ENCODE data around the gene TACC2. TPM values are rescaled to one million over a fixed set of nuclear protein-coding genes. Genes with fewer than 3 reads are reported as not detected.
A peak's percentile ranks its signal among the peaks of the same experiment; 100 is the strongest.

Gene TACC2
- total RNA-seq, 1 experiment from 2014 or later, result 5.5 TPM

GRCh38 chr10:122216047-122216446 is 227.1 kb downstream of the TACC2 start:
- in situ Hi-C loops (cut with HindIII; ENCODE audit: low sequenced_read_pairs), result no loop called here
- DNase-seq (ENCODE audit: low spot score), result no peak

- in situ Hi-C loops (cut with HindIII; ENCODE audit: low sequenced_read_pairs), result no loop called here
- DNase-seq (ENCODE audit: low spot score), result no peak
Measured at GRCh38 chr10:122219340-122219739, 230.4 kb downstream of the TACC2 start.

GRCh38 chr10:122220736-122221135 is 231.8 kb downstream of the TACC2 start:
- no peak for DNase-seq (ENCODE audit: low spot score)
- in situ Hi-C loops (cut with HindIII; ENCODE audit: low sequenced_read_pairs), result no loop called here

GRCh38 chr10:122221958-122222357 is 233.0 kb downstream of the TACC2 start:
- in situ Hi-C loops (cut with HindIII; ENCODE audit: low sequenced_read_pairs), result no loop called here
- no peak for DNase-seq (ENCODE audit: low spot score)

- DNase-seq (ENCODE audit: low spot score), result no peak
- in situ Hi-C loops (cut with HindIII; ENCODE audit: low sequenced_read_pairs), result no loop called here
Measured at GRCh38 chr10:122222638-122223037, 233.7 kb downstream of the TACC2 start.

- in situ Hi-C loops (cut with HindIII; ENCODE audit: low sequenced_read_pairs), result no loop called here
- DNase-seq (ENCODE audit: low spot score), result no peak
Measured at GRCh38 chr10:122224159-122224558, 235.2 kb downstream of the TACC2 start.

- in situ Hi-C loops (cut with HindIII; ENCODE audit: low sequenced_read_pairs), result no loop called here
- no peak for DNase-seq (ENCODE audit: low spot score)
Measured at GRCh38 chr10:122225330-122225729, 236.4 kb downstream of the TACC2 start.

GRCh38 chr10:122227754-122228153 is 238.8 kb downstream of the TACC2 start:
- no peak for DNase-seq (ENCODE audit: low spot score)
- in situ Hi-C loops (cut with HindIII; ENCODE audit: low sequenced_read_pairs), result no loop called here

GRCh38 chr10:122229666-122230065 is 240.7 kb downstream of the TACC2 start:
- no peak for DNase-seq (ENCODE audit: low spot score)
- in situ Hi-C loops (cut with HindIII; ENCODE audit: low sequenced_read_pairs), result no loop called here

GRCh38 chr10:122230222-122230621 is 241.3 kb downstream of the TACC2 start:
- in situ Hi-C loops (cut with HindIII; ENCODE audit: low sequenced_read_pairs), result no loop called here

GRCh38 chr10:122232769-122233168 is 243.8 kb downstream of the TACC2 start:
- DNase-seq (ENCODE audit: low spot score), result no peak
- in situ Hi-C loops (cut with HindIII; ENCODE audit: low sequenced_read_pairs), result no loop called here

More at GRCh38 chr10:122230222-122230621, 241.3 kb downstream of the TACC2 start:
- peak; percentile 71 for DNase-seq (ENCODE audit: low spot score)

- DNase-seq (ENCODE audit: low spot score), result no peak
- in situ Hi-C loops (cut with HindIII; ENCODE audit: low sequenced_read_pairs), result no loop called here
Measured at GRCh38 chr10:122233857-122234348, 244.9 kb downstream of the TACC2 start.

- in situ Hi-C loops (cut with HindIII; ENCODE audit: low sequenced_read_pairs), result no loop called here
- no peak for DNase-seq (ENCODE audit: low spot score)
Measured at GRCh38 chr10:122234416-122234815, 245.5 kb downstream of the TACC2 start.

- in situ Hi-C loops (cut with HindIII; ENCODE audit: low sequenced_read_pairs), result no loop called here
- DNase-seq (ENCODE audit: low spot score), result no peak
Measured at GRCh38 chr10:122236690-122237306, 247.8 kb downstream of the TACC2 start.

- no peak for DNase-seq (ENCODE audit: low spot score)
- in situ Hi-C loops (cut with HindIII; ENCODE audit: low sequenced_read_pairs), result no loop called here
Measured at GRCh38 chr10:122237331-122237990, 248.5 kb downstream of the TACC2 start.

- DNase-seq (ENCODE audit: low spot score), result no peak
- in situ Hi-C loops (cut with HindIII; ENCODE audit: low sequenced_read_pairs), result no loop called here
Measured at GRCh38 chr10:122239578-122240257, 250.8 kb downstream of the TACC2 start.

GRCh38 chr10:122240401-122240800 is 251.4 kb downstream of the TACC2 start:
- in situ Hi-C loops (cut with HindIII; ENCODE audit: low sequenced_read_pairs), result no loop called here
- DNase-seq (ENCODE audit: low spot score), result no peak

- in situ Hi-C loops (cut with HindIII; ENCODE audit: low sequenced_read_pairs), result no loop called here
- no peak for DNase-seq (ENCODE audit: low spot score)
Measured at GRCh38 chr10:122241836-122242235, 252.9 kb downstream of the TACC2 start.

GRCh38 chr10:122243550-122243949 is 254.6 kb downstream of the TACC2 start:
- no peak for DNase-seq (ENCODE audit: low spot score)
- in situ Hi-C loops (cut with HindIII; ENCODE audit: low sequenced_read_pairs), result no loop called here
